ENCODE results near the gene MEIS1.
"Not testable (repeated sequence)": the region's sequence is repeated elsewhere in the genome, so short reads cannot be mapped to it uniquely, and the experiment has no call there.

MEIS1 gene

DNA sequence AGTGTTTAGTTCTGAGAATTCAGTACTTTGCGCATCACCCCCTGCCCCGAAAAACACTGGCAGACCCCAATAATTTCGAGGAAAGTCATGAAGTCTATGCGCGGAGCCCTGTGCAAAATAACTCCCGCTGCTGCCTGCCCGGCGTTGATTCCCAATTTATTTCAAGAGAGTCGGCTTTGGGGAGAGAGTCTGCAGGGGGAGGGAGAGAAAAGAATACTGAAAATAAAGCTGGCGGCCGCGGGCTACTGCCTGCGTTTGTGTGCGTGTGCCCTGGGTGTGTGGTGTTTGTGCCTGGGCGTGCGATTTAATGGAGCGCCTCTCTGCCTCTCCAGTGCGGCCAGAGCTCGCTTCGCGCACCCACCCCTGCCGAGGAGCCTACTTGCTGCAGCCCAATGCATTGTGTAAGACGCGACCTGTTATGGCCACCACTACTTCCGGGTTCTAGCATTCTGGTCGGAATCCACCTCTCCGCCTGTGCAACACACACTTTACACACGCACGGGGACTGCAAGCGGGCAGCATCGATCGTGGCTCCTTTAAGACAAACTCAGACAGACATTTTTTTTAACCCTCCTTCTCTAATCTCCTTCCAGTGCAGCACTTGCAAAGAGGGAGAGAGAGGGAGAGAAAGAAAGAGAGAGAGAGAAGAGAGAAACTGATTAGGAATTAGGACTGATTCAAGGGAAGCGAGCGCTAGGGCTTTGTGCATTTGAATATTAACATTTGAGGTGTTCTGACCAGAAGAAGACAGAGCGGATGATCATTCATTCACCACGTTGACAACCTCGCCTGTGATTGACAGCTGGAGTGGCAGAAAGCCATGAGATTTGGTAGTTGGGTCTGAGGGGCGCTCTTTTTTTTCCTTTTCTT is at the start of gene MEIS1:
TSS of gene MEIS1 (plus strand) at position 447 of the 870 bp plus-strand sequence. CDS start 732 bp downstream, outside the sequence.
- DNase-seq: peak; percentile 88

DNA sequence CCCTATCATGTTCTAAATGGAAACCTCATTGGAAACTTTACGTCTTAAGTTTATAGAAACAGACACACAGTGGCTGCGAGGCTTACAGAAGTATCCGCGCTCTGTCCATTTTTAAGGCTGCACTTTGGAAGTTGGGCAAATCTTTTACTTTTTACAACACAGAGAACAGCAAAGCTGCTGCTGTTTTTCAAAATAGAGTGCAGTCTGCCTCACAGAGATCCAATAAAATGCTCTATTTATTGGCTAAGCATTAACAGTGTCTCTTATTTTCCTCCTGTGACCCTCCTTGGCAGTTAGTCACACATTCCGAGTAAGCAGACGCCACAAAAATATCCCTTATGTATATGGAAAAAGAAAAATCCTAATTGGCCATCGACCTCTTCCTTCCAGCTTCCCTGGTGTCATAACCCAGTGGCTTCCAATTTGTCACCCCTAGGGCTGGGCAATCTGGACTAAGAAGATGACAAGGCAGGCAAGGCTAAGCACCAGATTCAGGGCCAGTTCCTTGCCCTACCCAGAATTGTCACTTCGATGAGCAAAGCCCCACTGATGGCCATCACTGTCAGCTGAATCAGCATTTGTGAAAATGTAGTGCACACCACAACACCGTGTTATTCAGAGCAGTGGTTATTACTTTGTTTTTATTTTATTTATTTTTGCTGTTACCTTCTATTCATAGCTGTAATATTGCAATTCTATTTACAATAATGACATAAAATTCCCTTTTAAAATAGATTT is 47.7 kb upstream of the MEIS1 start:
- DNase-seq: no peak

DNA sequence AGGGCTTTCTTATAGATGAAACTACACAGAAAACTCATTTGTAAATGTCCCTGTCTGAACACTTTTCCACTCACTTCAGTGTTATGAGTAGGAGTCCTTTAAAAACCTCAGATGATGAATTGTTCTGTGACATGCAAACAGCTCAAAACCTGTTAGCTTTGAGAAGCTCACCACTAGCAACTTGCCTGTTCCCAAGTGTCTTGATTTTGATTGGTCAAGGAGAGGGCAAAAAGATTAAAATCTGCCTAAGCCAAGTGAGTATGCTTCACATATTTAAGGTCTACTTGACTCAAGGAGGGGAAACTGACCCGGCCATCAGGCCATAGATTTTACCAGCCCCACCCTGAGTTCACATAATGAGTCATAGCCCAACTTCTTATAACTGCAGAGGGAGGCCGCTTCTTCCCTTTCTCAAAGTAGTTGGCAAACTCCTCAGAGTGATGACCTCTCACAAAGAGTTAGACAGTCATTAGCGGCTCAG is 45.2 kb upstream of the MEIS1 start:
- DNase-seq: no peak

DNA sequence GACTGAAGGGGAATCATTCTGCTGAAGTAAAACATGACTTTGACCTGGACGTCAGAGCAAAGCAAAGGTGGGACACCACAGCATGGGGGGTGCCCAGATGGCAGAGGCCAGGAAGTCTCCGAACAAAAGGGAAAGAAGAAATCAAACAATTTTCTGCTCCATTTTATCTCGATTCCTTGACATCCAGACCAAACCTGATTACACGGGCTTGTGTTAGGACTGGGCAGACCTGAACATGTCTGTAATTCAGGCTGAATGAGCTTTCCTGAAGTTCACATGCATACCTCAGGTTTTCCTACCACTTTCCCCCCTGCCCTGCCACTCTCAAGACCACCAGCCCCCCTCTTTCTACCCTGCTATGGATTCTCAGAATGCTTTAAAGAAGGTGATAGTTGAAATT is 44.8 kb upstream of the MEIS1 start:
- no peak for DNase-seq

DNA sequence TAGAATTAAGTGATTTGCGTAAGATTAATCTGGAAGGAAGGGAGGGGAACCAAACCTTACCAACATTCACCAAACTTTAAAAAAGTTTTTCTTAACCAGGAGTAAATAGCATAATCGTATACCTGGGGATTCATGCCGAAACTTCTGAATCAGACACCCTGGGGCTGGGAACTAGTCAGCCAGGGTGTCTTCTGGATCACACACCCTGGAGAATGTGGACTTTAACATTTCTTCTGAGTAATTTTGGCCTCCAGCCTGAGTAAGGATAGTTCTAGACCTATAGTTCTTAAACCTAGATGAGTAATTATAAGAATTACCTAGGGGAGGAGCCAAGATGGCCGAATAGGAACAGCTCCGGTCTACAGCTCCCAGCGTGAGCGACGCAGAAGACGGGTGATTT is 44.1 kb upstream of the MEIS1 start:
- no peak for DNase-seq

DNA sequence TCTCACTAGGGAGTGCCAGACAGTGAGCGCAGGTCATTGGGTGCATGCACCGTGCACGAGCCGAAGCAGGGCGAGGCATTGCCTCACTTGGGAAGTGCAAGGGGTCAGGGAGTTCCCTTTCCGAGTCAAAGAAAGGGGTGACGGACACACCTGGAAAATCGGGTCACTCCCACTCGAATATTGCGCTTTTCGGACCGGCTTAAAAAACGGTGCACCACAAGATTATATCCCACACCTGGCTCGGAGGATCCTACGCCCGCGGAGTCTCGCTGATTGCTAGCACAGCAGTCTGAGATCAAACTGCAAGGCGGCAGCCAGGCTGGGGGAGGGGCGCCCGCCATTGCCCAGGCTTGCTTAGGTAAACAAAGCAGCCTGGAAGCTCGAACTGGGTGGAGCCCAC is 43.7 kb upstream of the MEIS1 start:
- not testable (repeated sequence) for DNase-seq

DNA sequence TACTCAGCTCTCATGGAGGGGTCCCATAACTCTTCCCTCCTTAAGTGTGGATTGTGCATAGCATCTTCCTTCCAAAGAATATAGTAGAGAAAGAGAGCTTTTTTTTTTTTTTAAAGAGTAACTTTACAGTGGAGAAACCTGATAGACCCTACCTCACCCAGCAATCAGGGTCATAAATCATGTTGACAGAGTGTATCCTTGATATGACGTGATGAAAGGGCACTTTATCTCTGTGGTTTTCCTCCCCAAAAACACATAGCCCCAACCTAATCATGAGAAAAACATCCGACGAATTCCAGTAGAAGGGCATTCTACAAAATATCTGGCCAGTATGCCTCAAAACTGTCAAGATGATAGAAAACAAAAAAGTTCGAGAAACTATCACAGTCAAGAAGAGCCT is 29.5 kb upstream of the MEIS1 start:
- no peak for DNase-seq

DNA sequence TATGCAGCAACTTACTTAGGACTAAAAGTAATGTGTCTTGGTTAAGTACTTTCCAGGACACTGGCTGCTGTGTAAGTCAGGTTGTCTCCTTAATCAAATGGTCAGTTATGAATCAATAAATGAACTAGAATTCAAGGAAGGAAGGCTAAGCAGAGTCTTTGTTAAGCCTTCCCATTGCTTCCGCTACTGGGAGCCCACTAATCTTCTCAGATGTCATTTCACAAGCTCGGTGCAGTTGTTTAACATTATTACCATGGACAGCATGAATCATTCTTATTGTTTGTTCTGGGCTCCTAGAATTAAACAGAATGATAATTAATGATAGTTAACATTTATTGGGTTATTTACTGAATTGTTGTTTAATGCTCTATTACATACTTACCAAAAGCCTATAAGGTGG is 26.0 kb upstream of the MEIS1 start:
- no peak for DNase-seq

DNA sequence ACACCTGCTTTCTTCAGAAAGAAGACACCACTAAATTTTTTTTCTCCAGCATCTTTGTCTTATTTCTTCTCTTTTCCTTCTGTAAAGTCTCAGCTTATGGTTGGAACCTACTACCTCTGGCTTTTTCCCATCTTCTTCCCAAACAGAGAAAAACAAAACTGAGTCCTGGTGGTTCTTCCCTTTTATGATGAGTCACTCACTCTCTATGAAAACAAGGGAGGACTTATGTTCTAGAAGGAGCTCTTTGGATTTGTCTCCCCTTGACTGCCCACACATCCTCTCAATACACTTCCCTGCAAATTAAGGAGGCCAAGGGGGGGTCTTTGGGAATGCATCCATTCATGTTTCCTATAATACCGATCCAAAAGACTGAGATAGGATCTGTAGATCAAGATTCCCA is 22.1 kb upstream of the MEIS1 start:
- no peak for DNase-seq

DNA sequence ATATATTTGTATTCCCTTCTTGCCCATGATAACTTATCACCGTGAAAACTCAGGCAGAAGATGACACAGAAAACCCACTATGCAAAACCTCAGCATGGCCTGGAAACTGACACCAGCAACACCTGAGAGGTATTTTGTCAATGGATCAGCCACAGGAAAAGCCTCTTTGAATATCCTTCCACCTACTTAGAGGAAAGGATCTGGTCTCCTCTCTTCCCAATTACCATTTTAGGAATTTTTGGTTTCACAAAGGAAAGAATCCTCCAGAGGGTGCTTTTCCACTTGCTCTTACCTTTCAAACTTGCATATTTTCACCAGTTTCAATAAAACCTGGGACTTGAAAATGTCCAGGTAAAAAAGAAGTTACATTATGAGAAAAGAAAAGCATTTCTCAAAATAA is 20.0 kb upstream of the MEIS1 start:
- no peak for DNase-seq

DNA sequence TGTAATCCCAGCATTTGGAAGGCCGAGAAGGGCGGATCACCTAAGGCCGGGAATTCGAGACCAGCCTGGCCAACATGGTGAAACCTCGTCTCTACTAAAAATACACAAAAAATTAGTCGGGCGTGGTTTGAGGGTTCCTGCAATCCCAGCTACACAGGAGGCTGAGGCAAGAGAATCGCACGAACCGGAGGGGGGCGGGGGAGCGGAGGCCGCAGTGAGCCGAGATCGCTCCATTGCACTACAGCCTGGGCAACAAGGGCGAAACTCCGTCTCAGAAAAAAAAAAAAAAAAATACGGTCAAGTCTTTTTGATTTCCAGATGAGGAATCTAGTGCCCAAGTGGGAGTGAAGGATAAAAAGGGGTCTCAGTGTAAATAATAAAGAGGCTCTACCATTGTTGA is 16.5 kb upstream of the MEIS1 start:
- DNase-seq: no peak

DNA sequence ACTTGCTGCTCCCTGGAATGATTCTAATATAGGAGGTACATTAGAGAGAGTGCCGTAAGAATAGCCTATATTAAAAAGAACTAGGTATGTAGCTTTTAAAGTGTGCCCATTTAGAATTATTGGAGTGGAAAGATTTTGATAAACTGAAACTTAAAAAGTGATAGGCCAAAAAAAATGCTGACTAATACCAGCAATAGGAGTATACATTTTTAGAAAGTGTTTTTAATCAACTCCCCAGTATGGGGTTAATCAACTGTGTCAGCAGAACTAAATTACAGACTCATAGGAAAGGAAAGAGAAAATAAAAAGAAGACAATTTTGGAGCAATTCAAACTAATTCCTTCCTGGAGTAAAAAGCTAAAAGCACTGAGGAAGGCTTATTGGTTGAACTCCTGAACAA is 13.3 kb upstream of the MEIS1 start:
- DNase-seq: no peak

DNA sequence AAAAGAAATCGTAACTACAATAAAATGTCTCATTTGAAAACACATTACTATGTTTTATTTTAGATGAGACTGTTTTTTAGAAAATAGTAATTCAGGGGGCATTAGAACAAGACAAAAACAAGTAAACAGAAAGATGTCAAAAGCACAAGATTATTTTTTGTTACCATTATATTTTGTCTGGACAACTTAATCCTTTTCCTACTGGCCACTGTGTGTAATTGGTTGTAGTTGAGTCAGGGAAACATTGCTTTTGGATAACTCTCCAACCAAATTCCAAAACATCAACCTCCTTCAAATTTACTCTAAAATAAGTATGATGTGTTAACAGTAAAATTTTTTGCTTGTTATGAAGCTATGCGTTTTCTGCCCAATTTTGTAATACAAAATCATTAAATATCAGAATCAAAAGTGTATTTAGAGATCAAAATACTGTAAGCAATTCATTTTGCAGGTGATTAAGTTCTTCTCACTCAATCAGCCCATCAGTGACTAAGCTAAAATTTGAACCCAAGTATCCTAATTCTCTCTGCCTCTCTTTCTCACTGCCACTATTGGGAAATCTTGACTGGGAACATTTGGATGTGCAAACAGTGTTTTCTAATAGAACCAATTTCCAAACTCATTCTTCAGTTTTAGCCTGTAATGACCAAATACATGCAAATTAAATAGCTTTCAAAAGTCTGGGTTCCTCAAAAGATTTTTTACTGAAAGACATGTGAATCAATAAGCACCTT is 11.4 kb upstream of the MEIS1 start:
- DNase-seq: no peak

DNA sequence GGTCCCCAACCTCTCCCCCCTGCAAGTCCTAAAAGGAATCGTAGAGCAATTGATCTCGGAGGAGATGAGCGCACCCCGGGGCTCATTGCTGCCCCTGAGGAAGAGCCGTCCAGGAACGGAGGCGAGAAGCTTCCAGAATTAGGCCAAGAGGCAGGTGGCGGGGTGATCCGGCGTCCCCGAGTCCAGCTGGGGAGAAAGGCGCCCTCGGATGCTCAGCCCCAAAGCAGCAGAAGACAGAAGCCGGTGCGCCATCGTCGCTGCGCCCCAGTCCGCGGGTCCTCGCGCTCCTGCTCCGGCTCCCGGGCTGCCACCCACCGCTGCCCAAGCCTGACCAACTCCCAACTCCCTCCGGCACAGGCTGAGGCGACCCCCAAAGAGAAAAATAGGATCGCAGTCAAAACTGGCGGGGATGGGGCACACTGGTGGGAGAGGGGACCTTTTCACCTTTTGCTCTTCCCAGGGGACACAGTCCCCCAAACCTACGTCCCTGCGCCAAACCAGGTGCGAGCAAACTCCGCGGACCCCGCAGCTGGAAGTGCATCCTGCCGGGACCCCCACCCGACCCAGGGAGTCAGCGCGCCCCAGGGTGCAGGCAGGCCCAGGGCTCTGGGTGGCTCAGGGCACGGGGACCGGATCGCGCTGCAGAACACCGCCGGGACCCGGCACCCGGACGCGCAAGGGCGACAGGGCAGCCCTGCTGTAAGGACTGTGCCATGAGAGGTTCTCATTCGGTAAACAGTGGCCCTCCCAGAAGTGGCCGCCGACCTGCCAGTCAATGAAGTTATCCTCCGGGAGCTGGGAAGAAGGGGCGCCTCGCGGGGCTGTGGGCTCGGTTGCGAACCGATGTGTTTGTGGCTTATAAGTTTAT is 8.4 kb upstream of the MEIS1 start:
- DNase-seq: no peak

DNA sequence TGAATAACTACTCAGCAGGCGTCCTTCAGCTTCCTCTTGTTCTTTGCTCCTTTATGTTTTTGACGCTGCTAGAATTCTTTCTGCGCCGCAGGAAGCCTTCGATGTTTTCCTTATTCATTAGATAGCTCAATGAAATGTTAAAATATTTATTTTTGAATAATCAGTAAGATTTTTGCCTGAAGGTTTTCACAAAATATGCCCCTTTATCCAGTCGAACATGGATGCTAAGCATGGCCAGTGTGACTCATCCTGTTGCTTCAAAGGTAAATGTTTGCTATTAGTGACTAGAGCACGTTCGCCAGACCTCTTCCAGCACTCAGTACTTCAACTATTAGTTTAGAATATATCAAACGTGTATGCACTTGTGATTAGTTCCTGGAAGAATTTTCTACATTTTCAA is 7.6 kb upstream of the MEIS1 start:
- no peak for DNase-seq

DNA sequence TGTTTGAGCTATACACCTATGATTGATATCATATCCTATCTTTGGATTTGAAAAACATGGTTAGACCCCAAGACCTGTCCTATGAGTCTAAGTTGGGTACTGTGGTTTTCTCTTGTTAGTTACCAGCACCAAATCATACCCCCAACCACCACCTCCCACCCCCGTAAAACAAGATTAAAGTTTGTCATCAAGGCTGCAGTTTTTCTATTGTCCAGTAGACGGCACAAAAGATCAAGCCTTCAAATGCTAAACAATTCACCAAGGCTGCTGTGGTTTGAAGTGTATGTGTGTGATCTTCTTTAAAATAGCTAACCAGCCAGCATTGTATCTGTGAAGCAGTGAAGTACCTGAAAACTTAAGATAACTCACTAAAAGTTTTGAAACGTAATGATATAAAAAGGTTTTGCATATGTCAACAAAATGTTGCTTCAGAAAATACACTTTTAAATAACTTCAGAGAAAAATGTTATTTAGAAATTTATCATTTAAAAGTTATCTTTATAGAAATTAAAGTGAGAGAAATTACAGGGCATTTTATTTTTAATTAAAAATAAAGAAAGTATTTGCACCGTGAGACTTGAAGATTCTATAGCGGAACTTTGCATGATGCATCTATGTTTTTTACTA is 5.8 kb upstream of the MEIS1 start:
- no peak for DNase-seq

DNA sequence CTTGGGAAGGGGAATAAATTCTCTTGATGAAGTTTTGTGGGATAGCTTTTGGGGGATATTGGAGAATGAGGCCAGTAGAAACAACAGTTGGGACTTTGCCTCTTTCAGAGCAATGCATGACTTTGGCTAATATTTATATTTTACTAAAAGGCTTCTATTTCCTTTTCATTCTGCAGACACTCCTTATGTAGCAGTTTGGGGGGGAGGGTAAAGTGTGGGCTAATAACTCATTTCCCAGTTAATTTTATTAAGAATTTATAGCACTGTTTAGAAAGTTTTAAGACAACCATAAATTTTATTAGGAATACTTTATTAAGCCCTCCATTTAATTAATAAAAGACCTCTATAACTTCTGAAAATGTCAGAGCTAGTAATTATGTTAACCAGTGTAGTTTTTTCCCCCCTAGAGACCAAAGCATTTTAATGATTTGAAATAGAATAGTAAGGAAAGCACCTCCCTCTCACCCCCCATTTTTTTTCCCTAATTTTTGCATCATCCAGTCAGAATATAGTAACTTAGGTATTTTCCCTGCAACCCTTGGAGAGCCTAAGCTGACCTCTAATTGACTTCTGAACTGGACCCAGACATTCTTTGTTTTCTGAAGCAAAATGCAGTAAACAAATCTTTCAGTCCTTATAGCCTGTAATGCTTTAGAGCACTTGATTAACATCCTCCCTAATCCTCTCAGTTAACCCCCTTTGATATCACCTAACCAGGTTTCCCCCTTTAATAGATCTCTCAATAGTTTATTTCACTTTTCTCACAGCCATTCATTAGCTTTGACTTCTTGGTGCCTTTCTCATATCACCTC is 5.0 kb upstream of the MEIS1 start:
- no peak for DNase-seq

DNA sequence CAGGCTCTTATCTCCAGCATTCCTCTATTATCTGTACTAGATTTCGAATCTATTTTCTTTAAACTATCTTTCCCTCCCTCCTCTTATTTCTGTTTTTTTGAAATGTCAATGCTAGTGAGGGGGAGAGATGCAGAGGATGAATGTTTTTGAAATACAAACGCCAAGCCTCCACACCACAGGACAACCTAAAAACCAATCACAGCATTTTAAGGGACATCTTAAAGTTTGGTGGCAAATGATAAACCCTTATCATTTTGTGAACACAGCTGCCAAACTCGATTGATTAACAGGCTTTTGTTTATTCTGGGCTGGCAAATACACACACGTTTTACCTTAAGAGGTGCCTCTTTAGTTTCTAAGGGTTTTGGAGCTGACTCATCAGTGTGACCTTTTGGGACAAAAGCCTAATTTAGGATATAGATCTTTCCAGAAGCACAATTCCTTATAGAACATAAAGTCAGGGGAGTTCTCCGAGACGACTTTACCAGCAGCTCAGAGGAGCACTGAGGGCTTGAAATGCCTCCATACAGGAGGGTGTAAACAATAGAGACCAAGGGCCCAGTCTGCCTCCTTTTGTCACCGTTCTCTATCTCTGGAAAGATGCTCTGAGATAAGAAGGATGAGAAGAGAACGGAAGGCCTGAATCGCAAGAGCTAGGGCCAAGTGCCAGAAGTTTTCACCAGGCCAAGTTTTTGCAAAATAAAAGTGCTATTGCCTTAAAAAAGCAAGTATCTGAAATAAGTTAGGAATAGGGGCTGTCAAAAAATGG is 4.2 kb upstream of the MEIS1 start:
- no peak for DNase-seq

DNA sequence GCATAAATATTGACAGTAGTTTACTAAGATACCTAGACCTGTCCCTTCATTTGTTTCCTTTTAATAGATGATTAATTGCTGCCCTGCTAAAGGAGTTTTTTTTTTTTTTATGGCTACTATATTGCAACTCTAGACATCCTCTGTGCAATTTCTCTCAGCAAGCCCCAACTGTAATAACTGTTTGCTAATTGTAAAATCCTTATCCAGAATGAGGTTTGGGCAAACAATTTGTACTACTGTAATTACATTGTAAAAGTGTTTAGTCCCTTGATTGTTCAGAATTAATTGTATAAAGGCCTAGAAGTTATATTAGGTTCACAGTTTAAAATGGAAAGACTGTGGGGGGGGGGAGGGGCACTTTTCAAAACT is 3.7 kb upstream of the MEIS1 start:
- no peak for DNase-seq

DNA sequence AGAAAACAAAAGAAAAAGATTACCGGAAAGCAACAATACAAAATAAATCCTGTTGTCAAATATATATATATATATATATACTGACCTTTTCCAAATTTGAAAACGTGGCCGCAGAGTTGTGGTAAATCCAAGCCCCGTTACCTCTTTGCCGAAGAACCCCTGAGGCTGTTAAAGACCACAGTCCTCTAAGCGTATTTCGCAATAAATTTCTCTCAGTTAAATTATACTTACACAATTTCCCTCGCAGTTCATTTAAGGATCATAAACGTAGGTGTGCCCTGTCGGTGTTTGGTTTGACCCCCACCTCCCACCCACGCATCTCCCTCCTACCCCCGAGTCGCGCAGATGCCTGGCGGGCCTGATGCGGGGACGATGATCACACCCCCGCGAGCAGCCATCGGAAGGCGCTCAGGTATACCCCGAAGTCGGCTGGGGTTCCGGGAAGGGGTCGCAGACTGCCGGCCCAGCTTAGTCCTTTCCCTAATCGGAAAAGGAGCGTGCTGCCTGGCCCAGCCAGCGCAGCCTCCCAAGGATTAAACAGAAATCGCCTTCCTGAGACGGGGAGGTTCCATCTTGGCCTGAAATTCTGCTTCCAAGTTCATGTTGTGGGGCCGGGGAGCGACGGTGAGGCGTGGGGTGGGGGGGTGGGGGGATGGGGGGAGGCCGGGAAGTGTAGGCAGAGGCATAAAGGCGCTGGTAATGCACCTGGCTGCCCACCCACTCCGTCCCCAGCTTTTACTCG is 2.9 kb upstream of the MEIS1 start:
- no peak for DNase-seq
